ENCODE results near the gene IMPG2.

GRCh38 chr3:101203411-101203810 is 117.0 kb downstream of the IMPG2 start:
- TF ChIP-seq NR3C1 (CRISPR knock-in tag; conservative IDR thresholded peaks at IDR 0.05; ENCODE audit: low read depth) (no peak), ATF3 (CRISPR knock-in tag; conservative IDR thresholded peaks at IDR 0.05) (no peak), FOXK1 (CRISPR knock-in tag; IDR thresholded peaks at IDR 0.05) (no peak), KAT7 (CRISPR knock-in tag; IDR thresholded peaks at IDR 0.05; ENCODE audit: borderline replicate concordance) (no peak), E2F4 (CRISPR knock-in tag; IDR thresholded peaks at IDR 0.05; ENCODE audit: borderline replicate concordance, low read depth) (no peak), ZNF138 (CRISPR knock-in tag; conservative IDR thresholded peaks at IDR 0.05) (no peak), IRF1 (CRISPR knock-in tag; IDR thresholded peaks at IDR 0.05) (no peak), NR2C2 (CRISPR knock-in tag; IDR thresholded peaks at IDR 0.05) (no peak)
- TF ChIP-seq, protein P1, sequence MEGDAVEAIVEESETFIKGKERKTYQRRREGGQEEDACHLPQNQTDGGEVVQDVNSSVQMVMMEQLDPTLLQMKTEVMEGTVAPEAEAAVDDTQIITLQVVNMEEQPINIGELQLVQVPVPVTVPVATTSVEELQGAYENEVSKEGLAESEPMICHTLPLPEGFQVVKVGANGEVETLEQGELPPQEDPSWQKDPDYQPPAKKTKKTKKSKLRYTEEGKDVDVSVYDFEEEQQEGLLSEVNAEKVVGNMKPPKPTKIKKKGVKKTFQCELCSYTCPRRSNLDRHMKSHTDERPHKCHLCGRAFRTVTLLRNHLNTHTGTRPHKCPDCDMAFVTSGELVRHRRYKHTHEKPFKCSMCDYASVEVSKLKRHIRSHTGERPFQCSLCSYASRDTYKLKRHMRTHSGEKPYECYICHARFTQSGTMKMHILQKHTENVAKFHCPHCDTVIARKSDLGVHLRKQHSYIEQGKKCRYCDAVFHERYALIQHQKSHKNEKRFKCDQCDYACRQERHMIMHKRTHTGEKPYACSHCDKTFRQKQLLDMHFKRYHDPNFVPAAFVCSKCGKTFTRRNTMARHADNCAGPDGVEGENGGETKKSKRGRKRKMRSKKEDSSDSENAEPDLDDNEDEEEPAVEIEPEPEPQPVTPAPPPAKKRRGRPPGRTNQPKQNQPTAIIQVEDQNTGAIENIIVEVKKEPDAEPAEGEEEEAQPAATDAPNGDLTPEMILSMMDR (IDR thresholded peaks at IDR 0.05) = no peak
- TF ChIP-seq, protein P2, sequence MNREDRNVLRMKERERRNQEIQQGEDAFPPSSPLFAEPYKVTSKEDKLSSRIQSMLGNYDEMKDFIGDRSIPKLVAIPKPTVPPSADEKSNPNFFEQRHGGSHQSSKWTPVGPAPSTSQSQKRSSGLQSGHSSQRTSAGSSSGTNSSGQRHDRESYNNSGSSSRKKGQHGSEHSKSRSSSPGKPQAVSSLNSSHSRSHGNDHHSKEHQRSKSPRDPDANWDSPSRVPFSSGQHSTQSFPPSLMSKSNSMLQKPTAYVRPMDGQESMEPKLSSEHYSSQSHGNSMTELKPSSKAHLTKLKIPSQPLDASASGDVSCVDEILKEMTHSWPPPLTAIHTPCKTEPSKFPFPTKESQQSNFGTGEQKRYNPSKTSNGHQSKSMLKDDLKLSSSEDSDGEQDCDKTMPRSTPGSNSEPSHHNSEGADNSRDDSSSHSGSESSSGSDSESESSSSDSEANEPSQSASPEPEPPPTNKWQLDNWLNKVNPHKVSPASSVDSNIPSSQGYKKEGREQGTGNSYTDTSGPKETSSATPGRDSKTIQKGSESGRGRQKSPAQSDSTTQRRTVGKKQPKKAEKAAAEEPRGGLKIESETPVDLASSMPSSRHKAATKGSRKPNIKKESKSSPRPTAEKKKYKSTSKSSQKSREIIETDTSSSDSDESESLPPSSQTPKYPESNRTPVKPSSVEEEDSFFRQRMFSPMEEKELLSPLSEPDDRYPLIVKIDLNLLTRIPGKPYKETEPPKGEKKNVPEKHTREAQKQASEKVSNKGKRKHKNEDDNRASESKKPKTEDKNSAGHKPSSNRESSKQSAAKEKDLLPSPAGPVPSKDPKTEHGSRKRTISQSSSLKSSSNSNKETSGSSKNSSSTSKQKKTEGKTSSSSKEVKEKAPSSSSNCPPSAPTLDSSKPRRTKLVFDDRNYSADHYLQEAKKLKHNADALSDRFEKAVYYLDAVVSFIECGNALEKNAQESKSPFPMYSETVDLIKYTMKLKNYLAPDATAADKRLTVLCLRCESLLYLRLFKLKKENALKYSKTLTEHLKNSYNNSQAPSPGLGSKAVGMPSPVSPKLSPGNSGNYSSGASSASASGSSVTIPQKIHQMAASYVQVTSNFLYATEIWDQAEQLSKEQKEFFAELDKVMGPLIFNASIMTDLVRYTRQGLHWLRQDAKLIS (CRISPR knock-in tag; IDR thresholded peaks at IDR 0.05; ENCODE audit: borderline replicate concordance) = no peak
